ENCODE measurements around the gene ANTXR1. TPM values are rescaled to one million over a fixed set of nuclear protein-coding genes. Genes with fewer than 3 reads are reported as not detected.

ANTXR1 gene
- total and polyA plus RNA-seq, 2 experiments from 2014 or later = 128 to 191 TPM

- Histone ChIP-seq H3F3A (ENCODE audit: insufficient read depth) (peaks cover 17% of the 10 kb centered on the region; the same call in 1 of the 2 replicates), H3K4me3 (no peak overlapping the region), H3K9me2 (ENCODE audit: insufficient read depth) (no peaks in the 10 kb centered on the region), H2AFZ (no peak overlapping the region), H4K20me1 (ENCODE audit: insufficient read depth) (peaks cover 12% of the 10 kb centered on the region; the same call in 1 of the 2 replicates), H3K27ac (peak overlapping the region; percentile 16; the same call in 1 of the 2 replicates), H3K79me2 (ENCODE audit: insufficient read depth) (peaks cover 100% of the 10 kb centered on the region), H3K9me3 (ENCODE audit: low read depth) (no peaks in the 10 kb centered on the region), H3K36me3 (ENCODE audit: low read depth) (no peaks in the 10 kb centered on the region), H3K4me1 (ENCODE audit: insufficient read depth) (peaks cover 35% of the 10 kb centered on the region), H3K4me2 (ENCODE audit: unreplicated experiment) (peak overlapping the region; percentile 12), H3K27me3 (replicated peaks; ENCODE audit: insufficient read depth) (no peaks in the 10 kb centered on the region), H3K9ac (no peak overlapping the region)
- peak; percentile 50 for DNase-seq
- no peak for TF ChIP-seq EZH2 (IDR thresholded peaks at IDR 0.05; ENCODE audit: insufficient read depth, poor library complexity, severe bottlenecking)
- 72 to 80% methylated on average over 4 of the region's 4 CpGs for WGBS, 2 experiments (ENCODE audit: low coverage in 1 of 2, low lambda C conversion rate in 2 of 2, missing lambda C conversion rate in 2 of 2)
- in situ Hi-C loops (cut with MboI) = no loop called here
Observed at GRCh38 chr2:69026026-69026425, 13.0 kb downstream of the ANTXR1 start.

GRCh38 chr2:69026691-69027459, 13.9 kb downstream of the ANTXR1 start:
- Histone ChIP-seq H3K4me2 (ENCODE audit: unreplicated experiment) (no peak overlapping the region), H3K9me3 (ENCODE audit: low read depth) (no peaks in the 10 kb centered on the region), H3K27ac (peak overlapping the region; percentile 16; the same call in 1 of the 2 replicates), H3K4me3 (no peak overlapping the region), H3K9ac (peak overlapping the region; percentile 3; the same call in 1 of the 2 replicates), H3F3A (ENCODE audit: insufficient read depth) (peaks cover 23% of the 10 kb centered on the region; the same call in 1 of the 2 replicates), H4K20me1 (ENCODE audit: insufficient read depth) (peaks cover 6% of the 10 kb centered on the region; the same call in 1 of the 2 replicates), H3K79me2 (ENCODE audit: insufficient read depth) (peaks cover 100% of the 10 kb centered on the region), H3K27me3 (replicated peaks; ENCODE audit: insufficient read depth) (no peaks in the 10 kb centered on the region), H3K36me3 (ENCODE audit: low read depth) (no peaks in the 10 kb centered on the region), H3K9me2 (ENCODE audit: insufficient read depth) (no peaks in the 10 kb centered on the region), H2AFZ (no peak overlapping the region), H3K4me1 (ENCODE audit: insufficient read depth) (peaks cover 35% of the 10 kb centered on the region)
- DNase-seq = no peak
- in situ Hi-C loops (cut with MboI) = no loop called here
- TF ChIP-seq EZH2 (IDR thresholded peaks at IDR 0.05; ENCODE audit: insufficient read depth, poor library complexity, severe bottlenecking) = no peak
- no peak for TF ChIP-seq EZH2phosphoT487 (IDR thresholded peaks at IDR 0.05; ENCODE audit: insufficient read depth, low read depth)
- WGBS, 2 experiments (ENCODE audit: low coverage in 1 of 2, low lambda C conversion rate in 2 of 2, missing lambda C conversion rate in 2 of 2) = 77% methylated on average over 13 of the region's 13 CpGs

GRCh38 chr2:69030800-69031428, 17.9 kb downstream of the ANTXR1 start:
- Histone ChIP-seq H3K9ac (no peak overlapping the region), H4K20me1 (ENCODE audit: insufficient read depth) (peaks cover 3% of the 10 kb centered on the region; the same call in 1 of the 2 replicates), H3K27ac (peak overlapping the region; percentile 2; the same call in 1 of the 2 replicates), H3K9me3 (ENCODE audit: low read depth) (no peaks in the 10 kb centered on the region), H3K4me1 (ENCODE audit: insufficient read depth) (peaks cover 45% of the 10 kb centered on the region), H2AFZ (no peak overlapping the region), H3K4me3 (no peak overlapping the region), H3K27me3 (replicated peaks; ENCODE audit: insufficient read depth) (no peaks in the 10 kb centered on the region), H3K79me2 (ENCODE audit: insufficient read depth) (peaks cover 100% of the 10 kb centered on the region), H3K4me2 (ENCODE audit: unreplicated experiment) (no peak overlapping the region), H3K9me2 (ENCODE audit: insufficient read depth) (no peaks in the 10 kb centered on the region), H3K36me3 (ENCODE audit: low read depth) (no peaks in the 10 kb centered on the region), H3F3A (ENCODE audit: insufficient read depth) (peaks cover 42% of the 10 kb centered on the region; the same call in 1 of the 2 replicates)
- TF ChIP-seq EZH2 (IDR thresholded peaks at IDR 0.05; ENCODE audit: insufficient read depth, poor library complexity, severe bottlenecking) = no peak
- TF ChIP-seq EZH2phosphoT487 (IDR thresholded peaks at IDR 0.05; ENCODE audit: insufficient read depth, low read depth) = no peak
- WGBS, 2 experiments (ENCODE audit: low coverage in 1 of 2, low lambda C conversion rate in 2 of 2, missing lambda C conversion rate in 2 of 2) = 60 to 66% methylated on average over 6 of the region's 6 CpGs
- DNase-seq = no peak
- in situ Hi-C loops (cut with MboI) = no loop called here

GRCh38 chr2:69031466-69031865, 18.5 kb downstream of the ANTXR1 start:
- no peaks in the 10 kb centered on the region for H4K20me1 ChIP-seq (ENCODE audit: insufficient read depth)
- no peak for DNase-seq
- no peak overlapping the region for H2AFZ ChIP-seq
- no peak overlapping the region for H3K4me3 ChIP-seq
- H3K9me3 ChIP-seq (ENCODE audit: low read depth) = no peaks in the 10 kb centered on the region
- in situ Hi-C loops (cut with MboI) = no loop called here
- H3K36me3 ChIP-seq (ENCODE audit: low read depth) = no peaks in the 10 kb centered on the region
- H3F3A ChIP-seq (ENCODE audit: insufficient read depth) = peaks cover 38% of the 10 kb centered on the region; the same call in 1 of the 2 replicates
- peaks cover 40% of the 10 kb centered on the region for H3K4me1 ChIP-seq (ENCODE audit: insufficient read depth)
- no peak for TF ChIP-seq EZH2 (IDR thresholded peaks at IDR 0.05; ENCODE audit: insufficient read depth, poor library complexity, severe bottlenecking)
- no peak for TF ChIP-seq EZH2phosphoT487 (IDR thresholded peaks at IDR 0.05; ENCODE audit: insufficient read depth, low read depth)
- H3K27me3 ChIP-seq (replicated peaks; ENCODE audit: insufficient read depth) = no peaks in the 10 kb centered on the region
- H3K27ac ChIP-seq = peak overlapping the region; percentile 2; the same call in 1 of the 2 replicates
- H3K9me2 ChIP-seq (ENCODE audit: insufficient read depth) = no peaks in the 10 kb centered on the region
- H3K9ac ChIP-seq = no peak overlapping the region
- H3K79me2 ChIP-seq (ENCODE audit: insufficient read depth) = peaks cover 100% of the 10 kb centered on the region
- 63 to 84% methylated on average over 1 of the region's 1 CpG for WGBS, 2 experiments (ENCODE audit: low coverage in 1 of 2, low lambda C conversion rate in 2 of 2, missing lambda C conversion rate in 2 of 2)
- no peak overlapping the region for H3K4me2 ChIP-seq (ENCODE audit: unreplicated experiment)
